Measurements from ENCODE around the gene MAP4K2.
A peak's percentile ranks its signal among the peaks of the same experiment; 100 is the strongest.

MAP4K2 gene

DNA sequence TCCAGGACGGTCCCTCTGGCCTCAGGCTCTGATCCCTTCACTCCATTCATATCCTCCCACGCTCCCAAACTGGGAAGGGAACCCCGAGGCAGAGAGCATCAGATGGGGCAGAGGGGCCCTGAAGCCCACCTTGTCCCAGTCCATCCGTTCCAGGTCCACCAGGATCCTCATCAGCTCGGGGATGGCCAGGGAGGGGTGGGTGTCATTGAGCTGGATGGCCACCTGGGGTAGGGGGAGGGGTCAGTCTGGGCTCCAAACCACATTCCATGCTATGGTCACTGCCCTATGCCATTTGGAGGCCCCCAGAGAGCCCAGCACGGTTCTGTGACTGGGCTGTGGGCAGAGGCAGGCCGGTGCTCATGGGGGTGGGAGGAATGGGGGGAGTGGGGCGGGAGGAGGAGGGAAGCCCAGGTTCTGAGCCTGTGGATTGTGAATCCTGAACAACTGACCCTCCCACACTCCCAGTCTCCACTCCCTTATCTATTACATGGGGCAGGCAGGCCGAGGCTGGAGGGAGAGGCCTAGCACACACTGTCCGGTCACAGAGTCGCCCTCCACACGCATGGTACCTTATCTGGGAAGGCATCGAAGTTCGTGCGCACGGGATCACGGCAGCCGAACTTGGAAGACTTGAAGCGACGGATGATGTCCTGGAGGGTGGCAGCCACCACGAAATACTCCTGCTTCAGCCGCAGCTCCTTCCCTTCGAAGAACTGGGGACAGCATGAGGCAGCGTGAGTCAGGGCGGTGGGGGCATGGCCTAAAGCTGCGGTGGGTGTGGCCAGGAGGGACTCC is 48.7 kb downstream of the MAP4K2 start:
- DNase-seq (ENCODE audit: low read depth in 2 of 2), result no peak

DNA sequence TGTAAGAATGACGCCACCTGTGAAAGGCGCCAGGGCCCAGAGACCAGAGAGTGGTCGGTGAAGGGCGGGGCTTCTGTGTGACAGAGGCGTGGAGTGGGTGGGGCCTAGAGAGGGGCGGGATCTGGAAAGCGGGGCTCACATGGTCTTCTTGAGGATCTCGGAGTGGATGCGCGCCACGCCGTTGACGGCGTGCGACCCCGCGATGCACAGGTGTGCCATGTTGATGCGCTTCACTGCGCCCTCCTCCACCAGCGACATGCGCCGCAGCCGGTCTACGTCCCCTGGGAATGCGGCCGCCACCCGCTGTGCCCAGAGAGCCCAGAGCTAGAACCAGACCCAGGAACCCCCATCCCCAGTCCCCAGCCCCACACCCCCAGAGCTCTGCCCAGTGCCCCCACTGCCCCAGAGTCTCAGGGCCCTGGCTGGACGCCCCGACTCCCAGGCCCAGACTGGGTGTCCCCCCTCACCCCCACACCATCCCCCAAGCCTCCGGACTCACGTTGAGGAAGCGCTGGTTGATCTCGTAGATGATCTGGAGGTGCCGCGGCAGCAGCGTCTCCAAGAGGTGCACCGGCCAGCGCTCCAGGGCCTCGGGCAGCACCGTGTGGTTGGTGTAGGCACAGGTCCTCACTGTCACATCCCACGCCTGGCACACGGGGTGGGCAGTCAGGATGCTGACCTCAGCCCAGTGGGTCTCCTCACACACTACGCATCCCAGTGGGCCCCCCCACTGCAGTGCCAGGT is 49.5 kb downstream of the MAP4K2 start:
- no peak for DNase-seq (ENCODE audit: low read depth in 2 of 2)

DNA sequence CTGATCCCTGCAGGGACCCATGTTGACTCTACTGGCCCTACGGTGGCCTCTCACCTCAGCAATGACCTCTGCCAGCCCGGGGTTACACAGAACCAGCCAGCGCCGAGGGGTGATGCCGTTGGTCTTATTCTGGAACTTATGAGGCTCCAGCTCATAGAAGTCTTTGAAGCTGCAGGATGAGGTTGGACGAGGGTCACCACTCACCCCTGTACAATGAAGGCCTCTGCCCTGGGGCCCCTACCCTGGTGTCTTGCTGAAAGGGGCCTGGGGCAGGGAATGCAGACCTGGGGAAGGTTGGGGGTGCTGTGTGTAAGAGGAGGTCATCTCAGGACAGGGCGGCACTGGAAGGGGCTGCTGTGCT is 50.0 kb downstream of the MAP4K2 start:
- no peak for DNase-seq (ENCODE audit: low read depth in 2 of 2)

DNA sequence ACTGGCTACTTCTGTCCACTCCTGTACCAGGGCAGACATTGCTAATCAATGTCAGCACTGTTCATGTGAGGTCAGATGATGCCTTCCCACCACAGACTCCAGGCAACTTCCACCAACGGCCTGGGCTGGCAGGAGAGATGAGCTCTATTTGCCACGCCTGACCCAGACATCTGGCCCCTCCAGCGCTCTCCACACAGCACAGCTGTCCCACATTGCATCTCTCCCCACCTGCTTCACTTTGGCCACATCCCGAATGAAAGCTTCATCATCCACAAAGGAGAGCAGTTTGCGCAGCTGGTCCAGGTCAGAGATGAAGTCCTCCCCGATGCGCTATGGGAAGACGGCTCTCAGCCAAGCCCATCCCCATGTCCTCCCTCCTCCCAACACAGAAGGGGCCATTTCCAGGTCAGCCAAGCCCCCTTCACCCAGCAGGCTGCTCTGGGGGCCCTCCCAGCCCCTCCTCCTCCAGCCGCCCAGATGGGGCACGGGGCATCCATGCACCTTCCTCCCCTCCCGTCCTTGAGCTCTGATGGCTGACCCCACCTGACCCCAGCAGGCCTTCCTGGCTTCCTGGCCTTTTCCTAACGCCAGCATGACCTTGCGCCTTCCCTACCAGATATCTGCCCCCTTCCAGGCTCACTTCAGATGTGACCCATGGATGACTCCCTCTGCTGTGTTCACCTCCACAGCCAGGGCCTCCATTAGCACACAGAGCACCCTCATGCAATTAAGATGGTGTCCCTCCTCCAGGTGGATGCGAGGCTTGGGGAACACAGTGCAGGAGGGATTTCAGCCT is 50.6 kb downstream of the MAP4K2 start:
- DNase-seq (ENCODE audit: low read depth in 2 of 2), result no peak

DNA sequence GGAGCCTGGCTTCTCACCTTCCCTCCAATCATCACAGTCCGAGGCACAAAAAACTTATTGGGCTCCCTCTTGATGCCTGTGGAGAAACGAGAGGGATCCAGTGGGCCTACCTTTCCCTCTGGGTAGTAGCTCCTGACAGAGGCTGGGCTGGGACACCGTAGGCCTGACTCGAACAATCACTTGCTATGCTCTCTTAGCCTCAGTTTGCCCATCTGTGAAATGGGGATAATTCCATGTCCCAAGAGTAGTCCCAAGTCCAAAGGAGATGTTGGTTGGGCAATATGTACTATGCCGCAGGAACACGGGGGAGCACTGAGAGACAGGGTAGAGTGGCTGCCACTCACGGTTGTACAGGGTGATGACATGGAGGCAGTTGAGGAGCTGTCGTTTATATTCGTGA is 51.4 kb downstream of the MAP4K2 start:
- DNase-seq (ENCODE audit: low read depth in 2 of 2), result no peak

DNA sequence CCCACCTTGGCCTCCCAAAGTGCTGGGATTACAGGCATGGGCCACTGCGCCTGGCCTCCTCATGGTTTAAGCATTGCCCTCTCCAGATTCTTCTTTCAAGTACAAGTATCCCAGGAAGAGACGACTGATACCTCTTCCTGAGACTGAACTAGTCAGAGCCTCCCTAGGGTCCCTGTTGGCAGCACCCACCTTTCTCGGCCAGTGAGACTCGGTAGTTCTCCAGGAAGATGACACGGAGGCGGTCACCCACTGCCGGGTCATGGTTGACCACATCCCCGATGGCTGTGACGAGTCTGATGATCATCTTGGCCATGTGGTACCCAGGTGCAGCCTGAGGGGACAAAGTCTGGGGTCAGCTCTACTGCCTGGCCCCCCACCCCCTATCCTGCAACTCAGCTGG is 51.9 kb downstream of the MAP4K2 start:
- DNase-seq (ENCODE audit: low read depth in 2 of 2), result no peak

DNA sequence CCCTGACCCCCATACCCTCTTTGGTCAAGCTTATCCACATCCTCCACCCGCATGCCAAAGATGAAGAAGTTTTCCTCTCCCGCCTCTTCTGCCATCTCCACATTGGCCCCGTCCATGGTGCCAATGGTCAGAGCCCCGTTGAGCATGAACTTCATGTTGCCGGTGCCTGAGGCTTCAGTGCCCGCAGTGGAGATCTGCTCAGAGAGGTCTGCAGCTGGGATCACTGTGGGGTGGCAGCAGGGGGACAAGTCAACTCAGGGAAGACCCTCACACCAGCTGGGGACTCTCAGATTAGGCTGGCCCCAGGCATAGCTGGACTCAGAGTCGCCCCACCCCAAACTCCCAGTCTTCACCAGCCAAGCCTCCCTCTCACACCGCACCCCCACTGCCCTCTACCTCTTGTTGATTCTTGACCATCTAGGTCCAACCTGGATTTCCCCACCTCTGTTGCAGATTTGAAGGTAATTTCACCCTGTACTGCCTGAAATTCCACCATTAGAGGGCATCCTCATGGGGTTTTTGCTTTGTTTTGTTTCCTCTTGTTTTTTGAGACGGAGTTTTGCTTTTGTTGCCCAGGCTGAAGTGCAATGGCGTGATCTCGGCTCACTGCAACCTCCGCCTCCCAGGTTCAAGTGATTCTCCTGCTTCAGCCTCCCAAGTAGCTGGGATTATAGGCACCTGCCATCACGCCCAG is 52.5 kb downstream of the MAP4K2 start:
- no peak for DNase-seq (ENCODE audit: low read depth in 2 of 2)

DNA sequence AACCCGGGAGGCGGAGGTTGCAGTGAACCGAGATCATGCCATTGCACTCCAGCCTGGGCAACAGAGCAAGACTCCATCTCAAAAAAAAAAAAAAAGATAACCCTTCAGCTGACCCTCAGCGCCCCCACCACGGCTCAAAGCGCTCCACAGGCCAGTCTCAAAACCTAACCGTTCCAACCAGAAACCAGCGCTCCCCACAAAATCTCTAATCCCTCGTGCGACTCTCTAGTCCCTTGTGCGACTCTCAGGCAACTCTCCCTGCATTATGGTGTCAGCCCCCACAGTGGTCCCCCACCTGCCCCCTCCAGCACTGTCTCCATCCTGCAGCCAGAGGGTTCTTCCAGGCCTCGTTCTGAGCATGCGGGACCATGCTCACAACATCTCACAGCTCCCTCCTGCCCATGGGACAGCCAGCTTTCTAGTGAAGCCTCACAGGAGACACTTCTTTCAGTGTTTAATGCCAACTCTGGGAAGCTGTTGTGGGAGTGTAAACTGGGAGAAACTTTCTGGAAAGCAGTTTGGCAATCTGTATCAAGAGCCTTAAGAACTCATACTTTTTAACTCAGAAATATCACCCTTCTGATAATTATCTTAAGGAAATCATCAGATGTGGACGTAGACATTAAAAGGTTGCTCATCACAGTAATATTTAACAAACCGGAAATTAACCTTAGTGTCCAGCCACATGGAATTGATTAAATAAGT is 54.9 kb downstream of the MAP4K2 start:
- DNase-seq (ENCODE audit: low read depth in 2 of 2), result no peak

DNA sequence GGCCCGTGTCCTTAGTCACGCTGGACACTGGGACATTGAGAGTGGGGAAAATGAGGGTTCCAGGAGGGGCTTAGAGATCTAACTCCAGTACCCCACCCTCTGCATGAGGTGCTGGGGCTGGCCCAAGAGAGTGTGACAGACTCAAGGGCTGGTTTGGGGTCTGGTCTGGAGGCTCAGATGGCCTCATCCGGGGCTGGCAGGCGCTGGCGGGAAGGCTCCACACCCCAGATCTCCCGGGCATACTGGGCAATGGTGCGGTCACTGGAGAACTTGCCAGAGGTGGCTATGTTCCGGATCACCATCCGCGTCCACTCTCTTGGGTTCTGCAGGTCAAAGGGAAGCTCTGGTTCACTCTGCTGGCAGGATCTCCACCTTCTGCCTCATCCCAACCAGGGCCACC is 56.5 kb downstream of the MAP4K2 start:
- no peak for DNase-seq (ENCODE audit: low read depth in 2 of 2)

DNA sequence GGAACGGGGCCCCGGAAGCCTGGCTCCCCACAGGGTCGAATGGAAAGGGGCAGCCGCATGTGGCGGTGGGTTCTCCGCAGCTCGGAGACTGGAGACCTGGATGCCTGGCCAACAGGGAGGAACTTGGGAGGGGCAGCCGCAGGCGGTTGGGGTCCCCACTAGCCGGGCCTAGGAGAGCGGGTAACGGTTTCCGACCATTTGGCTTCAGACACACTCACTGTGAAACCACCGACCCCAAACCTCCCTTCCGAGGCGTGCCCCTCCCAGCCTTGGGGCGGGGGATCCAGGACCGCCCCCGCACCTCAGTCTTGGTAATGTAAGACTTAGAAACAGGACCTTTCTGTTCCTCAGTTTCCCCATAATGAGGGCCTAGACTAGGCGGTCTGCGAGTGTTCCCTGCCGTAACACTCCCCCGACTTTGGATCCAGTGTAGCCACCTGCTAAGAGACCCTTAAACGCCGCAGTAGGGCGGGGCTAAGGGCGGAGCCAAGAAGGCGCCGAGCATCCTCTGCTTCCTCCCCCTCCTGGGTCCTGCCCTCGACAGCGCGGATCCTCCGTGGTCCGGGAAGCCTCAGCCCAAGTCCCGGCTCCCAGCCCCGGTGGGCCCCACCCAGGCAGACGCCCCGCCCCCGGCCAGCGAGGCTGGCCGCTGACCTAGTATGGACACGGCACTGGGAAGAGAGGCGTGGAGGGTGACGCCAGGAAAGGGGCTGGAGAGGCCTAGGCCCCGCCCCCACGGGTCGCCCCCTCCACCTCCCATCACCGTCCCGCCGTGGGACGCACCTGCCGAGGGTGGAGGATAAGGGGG is 57.3 kb downstream of the MAP4K2 start:
- DNase-seq (ENCODE audit: low read depth in 2 of 2), result peak; percentile 62 to 63

DNA sequence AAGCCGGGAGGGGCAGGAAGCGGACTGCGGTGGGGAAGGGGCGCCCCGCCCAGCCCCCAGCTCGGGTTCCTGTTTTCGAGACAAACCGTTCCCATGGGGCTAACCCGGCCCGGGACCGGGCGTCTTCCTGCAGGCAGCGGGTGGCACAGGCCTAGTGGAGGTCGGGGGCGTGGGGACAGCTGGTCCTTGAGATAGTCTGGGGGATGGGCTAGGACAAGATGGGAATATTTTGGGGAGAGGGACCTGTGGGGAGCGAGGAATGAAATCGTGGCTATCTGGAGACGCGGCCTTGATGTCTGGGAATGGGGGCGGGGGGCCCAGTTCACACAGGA is 57.9 kb downstream of the MAP4K2 start:
- peak; percentile 53 to 56 for DNase-seq (ENCODE audit: low read depth in 2 of 2)

DNA sequence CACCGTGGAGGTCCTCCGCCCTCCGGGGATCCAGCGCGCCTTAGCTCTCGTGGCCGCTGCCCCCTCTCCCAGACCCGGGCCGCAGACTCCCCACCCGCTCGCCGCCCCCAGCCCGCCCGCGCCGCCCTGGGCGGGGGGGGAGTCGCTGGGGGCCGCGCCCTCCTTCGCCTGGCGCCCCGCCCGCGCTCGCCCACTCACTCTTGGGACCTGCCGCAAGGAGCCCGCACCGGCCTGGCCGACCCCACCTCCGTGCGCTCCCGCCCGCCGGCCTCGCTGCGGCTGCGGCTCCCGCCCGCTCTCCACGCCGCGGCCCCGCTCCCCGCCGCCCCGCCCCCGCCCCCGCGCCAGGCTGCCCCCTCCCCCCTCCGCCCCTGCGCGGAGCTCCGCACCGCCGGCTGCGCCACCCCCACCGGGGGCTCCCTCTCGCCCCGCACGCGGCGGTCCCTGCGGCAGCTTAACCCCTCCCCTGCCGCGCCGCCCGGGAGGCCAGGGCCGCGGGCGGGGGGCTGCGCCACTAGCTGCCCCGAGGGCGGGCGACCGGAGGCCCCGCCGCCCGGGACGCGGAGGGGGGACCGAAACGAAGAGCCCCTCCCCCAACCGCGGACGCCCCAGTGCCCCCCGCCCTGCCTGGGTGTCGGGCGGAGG is 58.3 kb downstream of the MAP4K2 start:
- no peak for DNase-seq (ENCODE audit: low read depth in 2 of 2)

DNA sequence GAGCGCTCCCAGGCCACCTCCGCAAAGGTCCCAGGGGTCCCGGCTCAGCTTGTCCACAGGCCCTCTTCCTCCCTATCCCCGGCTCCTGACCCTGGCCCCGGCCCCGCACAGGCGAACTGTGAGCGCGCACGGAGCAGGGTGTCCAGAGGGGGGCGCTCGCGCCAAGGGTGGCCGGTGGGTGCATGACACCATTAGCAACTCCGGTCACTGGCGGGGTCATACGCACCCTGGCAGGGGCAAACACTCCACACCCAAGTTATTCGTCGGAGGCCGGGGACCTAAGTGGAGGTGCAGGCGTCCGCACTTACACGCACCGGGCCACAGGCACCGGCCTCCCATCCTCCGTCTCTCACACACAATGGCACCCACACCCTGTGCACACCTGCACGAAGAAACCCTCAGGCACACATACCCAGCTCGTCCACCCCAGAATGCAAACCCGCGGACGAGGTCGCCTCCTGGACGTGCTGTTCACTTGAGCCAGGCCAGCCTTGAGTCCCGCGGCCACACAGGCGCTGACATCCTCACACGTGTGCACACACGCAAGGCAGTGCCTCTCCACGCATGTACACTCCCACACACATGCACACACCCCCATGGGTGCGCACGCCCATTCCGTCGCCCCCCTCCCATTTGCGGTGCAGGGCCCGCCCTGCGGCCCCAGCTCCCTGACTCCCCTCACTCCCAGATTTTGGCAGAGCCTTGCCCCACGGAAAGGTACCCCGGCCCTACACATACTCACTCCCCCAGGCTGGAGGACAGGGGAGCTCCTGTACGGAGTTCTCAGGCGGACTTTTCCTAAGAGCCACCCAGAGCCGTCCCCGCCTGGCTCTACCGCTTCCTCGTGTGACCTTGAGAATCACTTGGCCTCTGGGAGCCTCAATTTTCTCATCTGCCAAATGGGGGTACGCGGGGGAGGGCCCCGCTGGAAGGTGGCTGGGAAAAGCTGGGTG is 59.1 kb downstream of the MAP4K2 start, which contains the start of gene RASGRP2:
TSS of gene RASGRP2 (minus strand) at position 552 of the 953 bp plus-strand sequence. CDS start 1,276 bp downstream, outside the sequence.
- DNase-seq (ENCODE audit: low read depth in 2 of 2), result peak; percentile 76 to 81

DNA sequence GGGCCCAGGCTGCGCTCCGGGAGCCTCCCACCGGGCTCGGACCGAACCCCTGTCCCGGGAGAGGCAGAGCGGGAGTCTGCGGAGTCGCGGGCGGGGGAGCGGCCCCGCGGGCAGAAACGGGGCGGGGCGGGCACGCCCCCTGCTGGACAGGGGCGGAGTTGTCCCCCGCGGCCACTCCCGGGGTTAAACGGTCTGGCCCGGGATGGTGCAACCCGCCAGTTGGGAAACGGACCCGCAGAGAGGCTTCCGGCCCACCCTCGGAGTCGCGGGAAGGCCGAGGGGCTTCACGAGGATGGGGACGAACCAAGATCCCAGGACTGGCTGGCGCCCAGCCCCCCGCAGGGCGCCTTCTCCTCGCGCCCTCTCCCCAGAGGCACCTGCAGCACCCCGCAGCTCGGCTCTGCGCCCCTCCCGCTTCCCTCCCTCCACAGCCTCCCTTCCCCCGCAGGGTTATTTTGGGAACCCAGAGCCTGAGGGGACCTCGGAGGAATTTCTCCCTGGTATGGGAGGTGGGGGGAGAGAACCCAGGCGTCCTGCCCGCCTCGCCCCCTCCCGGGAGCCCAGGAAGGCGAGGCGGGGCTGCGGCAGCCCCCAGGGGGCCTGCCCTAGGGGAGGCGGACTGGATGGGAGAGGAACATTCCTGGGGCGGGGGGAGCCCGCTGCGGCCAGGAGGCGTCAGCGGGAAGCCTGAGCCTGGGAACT is 60.0 kb downstream of the MAP4K2 start:
- peak; percentile 59 to 66 for DNase-seq (ENCODE audit: low read depth in 2 of 2)

DNA sequence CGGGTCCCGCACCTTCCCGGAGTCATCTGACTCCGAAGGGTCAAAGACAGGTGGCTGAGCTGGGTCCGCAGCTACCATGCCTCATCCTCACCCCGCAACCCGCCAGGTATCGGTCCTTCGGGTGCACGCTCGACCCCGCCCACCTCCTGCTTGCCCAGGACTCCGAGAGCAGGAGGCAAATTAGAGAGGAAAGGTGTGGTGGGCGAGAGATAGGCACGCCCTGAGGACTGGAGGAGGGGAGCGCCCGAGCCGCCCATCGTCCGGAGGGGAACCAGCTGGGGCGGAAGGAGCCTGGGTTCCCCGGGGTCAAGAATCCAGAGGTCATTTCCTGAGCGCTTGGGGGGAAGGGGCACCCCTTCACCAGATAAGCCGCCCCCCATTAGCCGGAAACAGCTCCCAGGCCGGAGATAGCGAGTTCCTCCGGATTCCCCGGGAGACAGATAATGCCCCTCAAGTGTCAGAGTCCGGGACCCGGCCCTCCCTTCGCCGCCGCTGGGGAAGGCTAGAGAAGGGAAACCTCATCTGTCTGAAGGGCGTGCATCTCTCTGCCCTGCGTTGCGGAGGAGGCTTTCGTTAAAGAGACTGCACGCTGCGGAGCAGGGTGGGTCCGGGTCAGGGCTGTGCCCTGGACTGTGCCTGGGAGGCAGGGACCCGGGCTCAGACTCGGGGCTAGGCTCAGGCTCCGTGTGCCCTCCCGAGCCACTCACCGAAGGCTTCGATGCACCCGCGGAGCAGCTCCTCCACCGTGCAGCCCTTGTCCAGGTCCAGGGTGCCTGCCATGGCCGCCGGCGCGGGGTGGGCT is 60.7 kb downstream of the MAP4K2 start:
- no peak for DNase-seq (ENCODE audit: low read depth in 2 of 2)

DNA sequence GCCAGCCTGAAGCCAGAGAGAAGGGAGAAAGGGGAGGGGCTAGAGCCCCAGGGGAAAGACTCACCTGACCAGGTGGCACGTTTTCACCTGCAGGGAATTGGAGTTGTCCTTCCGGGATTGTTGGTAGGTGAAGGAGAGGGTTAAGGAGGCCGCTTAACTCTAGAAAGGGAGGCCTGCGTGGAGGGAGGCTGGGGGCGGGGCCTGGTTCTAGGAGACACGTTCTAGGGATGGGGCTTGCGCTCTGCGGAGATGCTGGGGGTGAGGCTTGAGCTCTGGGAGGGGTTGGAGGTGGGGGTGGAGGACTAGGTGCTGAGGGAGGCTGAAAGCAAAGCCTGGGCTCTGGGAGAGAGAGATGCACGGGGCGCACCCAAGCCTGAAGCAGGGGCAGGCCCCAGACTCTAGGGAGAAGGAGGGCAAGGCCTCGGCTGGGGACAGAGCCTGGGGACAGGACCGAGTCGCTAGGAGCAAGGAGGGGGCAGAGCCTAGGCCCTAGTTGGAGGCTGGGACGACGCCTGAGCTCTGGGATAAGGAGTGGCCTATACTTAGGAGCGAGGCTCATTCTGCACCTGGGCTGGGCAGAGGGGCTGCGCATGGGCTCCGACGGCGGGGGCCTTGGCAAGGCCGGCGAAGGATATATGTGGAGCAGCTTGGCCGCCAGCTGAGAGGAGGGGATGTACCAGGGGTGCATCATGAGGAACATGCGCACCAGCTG is 61.5 kb downstream of the MAP4K2 start:
- DNase-seq (ENCODE audit: low read depth in 2 of 2), result no peak

DNA sequence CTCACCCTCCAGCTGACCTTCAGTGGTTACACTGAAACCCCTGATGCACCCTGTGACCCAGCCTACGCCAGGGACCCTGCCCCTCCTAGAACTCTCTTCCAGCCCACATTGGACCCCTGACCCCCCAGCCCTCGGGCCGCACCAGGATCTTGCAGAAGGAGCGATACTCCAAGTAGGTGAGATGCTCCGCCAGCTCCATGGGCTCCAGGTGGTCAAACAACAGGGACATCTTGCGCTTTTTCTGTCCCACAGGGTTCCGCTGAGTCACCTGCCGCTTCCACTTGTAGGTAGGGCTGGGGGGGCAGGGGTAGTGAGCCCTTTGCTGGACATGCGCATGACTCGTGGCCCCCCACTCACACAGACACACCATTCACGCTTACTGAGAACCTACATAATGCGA is 63.1 kb downstream of the MAP4K2 start:
- DNase-seq (ENCODE audit: low read depth in 2 of 2), result no peak
